Astrocyte of the cerebellum (primary cell): ENCODE measurements around the gene SCN4B.

ENCODE experiments used
- DNase-seq: peaks from one replicate; pipeline ENCODE4 v3.0.0-alpha.2; 2011; ENCODE audit warnings: low read depth
- H3K4me3 ChIP-seq: 2 replicates; pipeline ENCODE4 v1.5.1; 2011; ENCODE audit warnings: mild to moderate bottlenecking, low read depth, low read length, moderate library complexity
- in situ Hi-C: cut with HindIII; loops from 2 replicates; pipeline ENCODE4 v1.10.0; 2017; ENCODE audit warnings: low sequenced_read_pairs
- TF ChIP-seq, protein P1 (sequence below): IDR thresholded peaks from 2 replicates; pipeline ENCODE4 v1.5.1; 2012; ENCODE audit warnings: low read length, low read depth, moderate library complexity, mild to moderate bottlenecking; ENCODE audit errors: missing control alignments

SCN4B gene

DNA sequence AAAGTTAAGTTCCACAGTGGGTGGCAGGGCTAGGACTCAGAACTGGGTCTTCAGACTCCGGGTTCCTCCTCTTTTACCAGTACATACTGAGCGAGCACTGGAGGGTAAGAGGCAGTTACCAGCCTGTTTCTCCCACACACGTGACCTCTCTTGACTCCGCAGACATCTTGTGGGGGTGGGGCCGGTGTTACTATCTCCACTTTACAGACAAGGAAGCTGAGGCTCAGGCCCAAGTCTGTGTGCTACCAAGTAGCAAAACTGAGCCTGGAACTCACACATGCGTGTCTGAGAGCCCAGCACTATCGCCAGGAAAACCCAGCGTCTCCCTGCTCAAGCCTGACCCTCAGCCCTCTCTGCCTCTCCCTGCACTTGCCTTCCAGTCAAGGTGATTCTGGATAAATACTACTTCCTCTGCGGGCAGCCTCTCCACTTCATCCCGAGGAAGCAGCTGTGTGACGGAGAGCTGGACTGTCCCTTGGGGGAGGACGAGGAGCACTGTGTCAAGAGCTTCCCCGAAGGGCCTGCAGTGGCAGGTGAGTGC is 49.8 kb downstream of the SCN4B start:
- in situ Hi-C loops = no loop called here
- no peak for DNase-seq
- TF ChIP-seq, protein P1, sequence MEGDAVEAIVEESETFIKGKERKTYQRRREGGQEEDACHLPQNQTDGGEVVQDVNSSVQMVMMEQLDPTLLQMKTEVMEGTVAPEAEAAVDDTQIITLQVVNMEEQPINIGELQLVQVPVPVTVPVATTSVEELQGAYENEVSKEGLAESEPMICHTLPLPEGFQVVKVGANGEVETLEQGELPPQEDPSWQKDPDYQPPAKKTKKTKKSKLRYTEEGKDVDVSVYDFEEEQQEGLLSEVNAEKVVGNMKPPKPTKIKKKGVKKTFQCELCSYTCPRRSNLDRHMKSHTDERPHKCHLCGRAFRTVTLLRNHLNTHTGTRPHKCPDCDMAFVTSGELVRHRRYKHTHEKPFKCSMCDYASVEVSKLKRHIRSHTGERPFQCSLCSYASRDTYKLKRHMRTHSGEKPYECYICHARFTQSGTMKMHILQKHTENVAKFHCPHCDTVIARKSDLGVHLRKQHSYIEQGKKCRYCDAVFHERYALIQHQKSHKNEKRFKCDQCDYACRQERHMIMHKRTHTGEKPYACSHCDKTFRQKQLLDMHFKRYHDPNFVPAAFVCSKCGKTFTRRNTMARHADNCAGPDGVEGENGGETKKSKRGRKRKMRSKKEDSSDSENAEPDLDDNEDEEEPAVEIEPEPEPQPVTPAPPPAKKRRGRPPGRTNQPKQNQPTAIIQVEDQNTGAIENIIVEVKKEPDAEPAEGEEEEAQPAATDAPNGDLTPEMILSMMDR = no peak

DNA sequence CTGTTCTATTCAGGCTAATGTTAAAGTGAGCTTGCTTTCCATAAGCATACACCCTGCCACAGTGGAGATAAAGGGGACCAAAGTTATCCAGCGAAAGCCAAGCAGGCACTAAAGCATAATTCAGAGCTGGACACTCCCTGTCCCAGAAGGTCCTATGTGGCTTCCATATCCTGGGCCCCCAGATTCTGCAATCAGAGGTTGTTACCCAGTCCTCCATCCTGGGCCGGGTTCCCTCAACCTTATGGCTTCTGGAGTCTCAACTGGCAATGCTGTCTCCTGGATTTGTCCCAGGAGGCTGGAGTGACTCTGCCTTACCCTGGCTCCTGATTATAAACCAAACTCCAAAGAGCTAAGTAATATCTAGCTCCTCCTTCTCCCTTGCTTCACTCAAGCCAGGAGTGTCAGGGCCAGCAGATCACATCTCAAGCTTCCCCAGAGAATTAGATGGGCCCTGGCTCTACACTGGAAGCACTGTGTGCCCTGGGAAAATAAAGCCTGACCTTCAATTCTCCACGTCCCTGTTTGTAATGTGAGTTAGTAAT is 51.9 kb downstream of the SCN4B start:
- no peak overlapping the region for H3K4me3 ChIP-seq
- TF ChIP-seq, protein P1 = no peak
- DNase-seq = no peak
- in situ Hi-C loops = no loop called here

More for the DNA sequence above, 49.8 kb downstream of the SCN4B start:
- H3K4me3 ChIP-seq = no peak overlapping the region

DNA sequence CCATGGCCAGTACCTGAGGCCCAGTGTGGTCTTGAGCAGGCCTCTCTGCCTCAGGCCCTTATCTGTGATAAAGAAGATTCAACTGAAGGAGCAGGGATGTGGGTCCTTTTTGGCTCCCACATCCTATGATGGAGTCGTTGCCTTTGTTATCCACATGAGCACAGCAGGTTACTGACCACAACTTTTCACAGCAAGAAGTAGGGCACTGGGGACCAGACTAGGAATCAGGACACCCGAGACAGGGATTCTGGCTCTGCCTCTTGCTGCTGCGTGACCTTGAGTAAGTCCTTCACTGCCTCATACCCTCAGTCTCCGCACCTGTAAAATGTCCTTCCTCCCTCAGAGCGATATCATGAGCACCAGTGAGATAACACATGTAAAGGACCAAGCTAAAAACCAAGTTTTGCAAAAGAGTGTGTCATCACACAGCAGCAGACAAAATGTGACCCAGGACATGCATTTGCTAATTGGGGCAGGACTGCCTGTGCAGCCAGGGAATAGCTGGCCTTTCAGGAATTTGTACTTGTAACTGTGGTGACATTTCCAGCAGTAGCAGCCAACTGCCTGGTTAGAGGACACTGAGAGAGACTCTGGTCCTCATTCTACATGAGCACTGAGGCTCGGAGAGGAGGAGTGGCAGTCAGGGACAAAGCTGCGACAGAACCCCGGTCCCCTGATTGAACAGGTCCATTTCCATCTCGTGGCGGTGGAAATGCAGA is 52.6 kb downstream of the SCN4B start:
- in situ Hi-C loops = no loop called here
- no peak for DNase-seq
- TF ChIP-seq, protein P1 = no peak
- H3K4me3 ChIP-seq = no peak overlapping the region

DNA sequence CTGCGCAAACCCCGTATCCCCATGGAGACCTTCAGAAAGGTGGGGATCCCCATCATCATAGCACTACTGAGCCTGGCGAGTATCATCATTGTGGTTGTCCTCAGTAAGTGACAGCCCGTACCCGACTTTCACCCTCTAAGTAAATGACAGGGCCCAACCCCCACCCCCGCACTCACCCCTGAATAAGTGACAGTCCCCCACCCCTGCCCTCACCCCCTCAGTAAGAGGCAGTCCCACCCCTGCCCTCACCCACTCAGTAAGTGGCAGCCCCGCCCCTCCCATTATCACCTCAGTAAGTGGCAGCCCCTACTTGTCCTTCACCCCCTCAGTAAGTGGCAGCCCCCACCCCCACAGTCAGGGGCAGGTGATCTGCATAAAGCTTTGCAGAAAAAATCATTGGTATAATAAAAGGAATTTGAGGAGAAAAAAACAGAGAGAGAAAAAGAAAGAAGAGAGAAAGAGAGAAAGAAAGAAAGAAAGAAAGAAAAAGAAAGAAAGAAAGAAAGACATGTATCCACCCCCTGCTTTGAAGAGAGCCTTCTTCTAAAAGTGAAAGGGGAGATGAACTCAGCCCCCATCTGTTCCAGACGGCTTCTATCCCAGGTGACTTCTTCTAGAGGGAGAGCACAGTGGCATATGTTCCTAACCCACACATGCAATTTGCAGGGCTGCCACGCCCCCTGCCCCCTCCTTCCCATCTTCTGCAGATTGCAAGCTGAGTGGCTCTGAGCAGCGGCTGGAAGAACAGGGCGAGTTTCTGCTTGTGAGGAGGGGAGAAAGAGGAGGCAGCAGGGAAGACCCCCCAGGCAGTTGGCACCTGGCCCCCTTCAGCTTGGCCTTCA is 53.4 kb downstream of the SCN4B start:
- TF ChIP-seq, protein P1 = no peak

DNA sequence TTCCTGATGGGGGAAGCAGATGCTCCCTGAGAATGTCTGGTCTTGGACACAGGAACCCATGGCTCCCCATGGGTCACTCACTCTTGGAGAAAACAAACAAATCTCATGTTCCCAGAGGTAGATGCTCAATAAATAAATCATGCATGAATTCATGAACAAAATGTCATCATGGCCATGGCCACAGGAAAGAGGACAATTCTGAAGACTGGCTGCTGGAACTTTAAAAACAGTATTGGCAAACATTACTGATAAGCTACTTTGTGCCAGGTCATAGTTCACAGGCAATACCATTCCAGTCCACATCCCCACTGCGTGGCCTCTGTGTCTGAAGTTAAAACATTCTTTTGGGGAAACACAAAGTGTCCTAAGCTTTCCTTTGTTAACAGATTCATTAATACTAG is 56.7 kb downstream of the SCN4B start:
- in situ Hi-C loops = no loop called here
- TF ChIP-seq, protein P1 = no peak
- no peak overlapping the region for H3K4me3 ChIP-seq
- no peak for DNase-seq

More for the DNA sequence above, 53.4 kb downstream of the SCN4B start:
- no peak overlapping the region for H3K4me3 ChIP-seq
- in situ Hi-C loops = no loop called here
- no peak for DNase-seq

DNA sequence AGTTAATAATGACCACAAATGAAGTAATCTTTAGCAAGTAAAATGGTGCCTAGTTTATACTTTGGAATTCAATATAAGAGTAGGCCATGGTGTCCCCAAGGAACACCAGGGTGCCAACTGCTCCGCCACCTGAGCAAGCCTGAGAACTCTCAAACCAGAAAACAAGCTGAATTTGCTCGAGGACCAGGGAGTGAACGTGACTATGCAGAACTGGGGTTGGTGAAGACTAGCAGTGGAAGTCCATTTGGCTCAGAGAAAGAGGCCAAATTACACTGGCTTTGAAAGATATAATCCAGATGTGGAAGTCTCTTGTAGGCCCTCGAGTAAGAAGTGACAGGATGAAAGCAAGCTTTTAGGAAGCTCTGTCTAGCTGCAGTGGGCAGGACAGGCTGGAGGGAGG is 57.1 kb downstream of the SCN4B start:
- no peak for DNase-seq
- TF ChIP-seq, protein P1 = no peak
- in situ Hi-C loops = no loop called here

More for the DNA sequence above, 57.1 kb downstream of the SCN4B start:
- no peak overlapping the region for H3K4me3 ChIP-seq
